Esophagus muscularis mucosa (tissue), 3 donors: Measurements from ENCODE around the gene DOK5.

ENCODE experiments used
- CTCF ChIP-seq, 3 experiments: fragments of 200-600 bp in 2 of 3; fragments of 450-650 bp in 1 of 3; sonication (generic) in 2 of 3; IDR thresholded peaks; one replicate each; pipeline ENCODE4 v1.5.1; 2017 to 2019; ENCODE audit warnings: antibody characterized with exemption in 3 of 3, mild to moderate bottlenecking in 2 of 3, moderate library complexity in 1 of 3
- POLR2A ChIP-seq: fragments of 450-650 bp; IDR thresholded peaks from one replicate; pipeline ENCODE4 v1.6.1; 2017; ENCODE audit warnings: antibody characterized with exemption, moderate library complexity, mild to moderate bottlenecking, low read depth
- POLR2AphosphoS5 ChIP-seq, 2 donors: sonication (generic); formaldehyde crosslinking; IDR thresholded peaks; one replicate each; pipeline ENCODE4 v1.6.1; 2017; ENCODE audit warnings: antibody characterized with exemption in 2 of 2

DNA sequence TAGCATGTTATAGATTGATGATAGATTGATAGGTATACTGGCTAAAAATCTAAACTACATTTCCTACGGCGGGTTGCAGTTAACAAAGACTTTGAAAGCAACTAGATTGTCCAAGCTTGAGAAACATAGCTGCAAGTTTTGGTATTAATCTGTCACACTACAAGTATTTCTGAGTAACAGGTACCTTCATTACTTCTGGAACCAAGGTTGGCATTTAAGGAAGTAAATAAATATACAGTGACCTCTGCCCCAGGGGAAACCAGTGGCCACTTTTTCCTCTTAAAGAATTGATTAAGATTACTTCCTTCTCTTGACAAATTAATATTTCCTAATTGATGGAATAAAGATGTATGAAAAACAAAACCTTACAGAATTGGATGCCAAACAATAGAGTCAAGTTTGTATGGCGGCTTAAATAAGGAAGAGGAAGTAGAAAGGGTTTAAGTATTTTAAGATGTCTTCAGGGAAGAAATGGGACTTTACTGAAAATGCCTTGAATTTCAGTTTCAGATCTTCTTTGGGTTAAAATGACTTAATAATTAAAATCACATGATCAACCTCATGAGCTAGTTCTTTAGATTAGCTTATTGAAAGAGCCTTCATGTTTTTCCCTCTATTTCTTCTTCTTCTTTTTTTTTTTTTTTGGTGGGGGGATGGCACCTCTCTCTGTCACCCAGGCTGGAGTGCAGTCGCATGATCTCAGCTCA, 132.8 kb downstream of the DOK5 start:
- no peak for TF ChIP-seq CTCF (IDR thresholded peaks at IDR 0.05)
- no peak for TF ChIP-seq POLR2A
- TF ChIP-seq POLR2AphosphoS5 (IDR thresholded peaks at IDR 0.05), result no peak
